Epithelial cell of esophagus (primary cell): ENCODE data around the gene TP53RK.

Experiments
- DNase-seq: peaks from one replicate; pipeline ENCODE4 v3.0.0; 2010; ENCODE audit warnings: low read depth
- H3K4me3 ChIP-seq: 2 replicates; pipeline ENCODE4 v1.5.1; 2011; ENCODE audit warnings: mild to moderate bottlenecking, low read length, control low read depth
- CTCF ChIP-seq: IDR thresholded peaks from 2 replicates; pipeline ENCODE4 v1.5.1; 2011; ENCODE audit warnings: low read depth, mild to moderate bottlenecking, low read length, control low read depth, inconsistent platforms; ENCODE audit not compliant: insufficient read depth; ENCODE audit errors: missing control alignments

The TP53RK gene

DNA sequence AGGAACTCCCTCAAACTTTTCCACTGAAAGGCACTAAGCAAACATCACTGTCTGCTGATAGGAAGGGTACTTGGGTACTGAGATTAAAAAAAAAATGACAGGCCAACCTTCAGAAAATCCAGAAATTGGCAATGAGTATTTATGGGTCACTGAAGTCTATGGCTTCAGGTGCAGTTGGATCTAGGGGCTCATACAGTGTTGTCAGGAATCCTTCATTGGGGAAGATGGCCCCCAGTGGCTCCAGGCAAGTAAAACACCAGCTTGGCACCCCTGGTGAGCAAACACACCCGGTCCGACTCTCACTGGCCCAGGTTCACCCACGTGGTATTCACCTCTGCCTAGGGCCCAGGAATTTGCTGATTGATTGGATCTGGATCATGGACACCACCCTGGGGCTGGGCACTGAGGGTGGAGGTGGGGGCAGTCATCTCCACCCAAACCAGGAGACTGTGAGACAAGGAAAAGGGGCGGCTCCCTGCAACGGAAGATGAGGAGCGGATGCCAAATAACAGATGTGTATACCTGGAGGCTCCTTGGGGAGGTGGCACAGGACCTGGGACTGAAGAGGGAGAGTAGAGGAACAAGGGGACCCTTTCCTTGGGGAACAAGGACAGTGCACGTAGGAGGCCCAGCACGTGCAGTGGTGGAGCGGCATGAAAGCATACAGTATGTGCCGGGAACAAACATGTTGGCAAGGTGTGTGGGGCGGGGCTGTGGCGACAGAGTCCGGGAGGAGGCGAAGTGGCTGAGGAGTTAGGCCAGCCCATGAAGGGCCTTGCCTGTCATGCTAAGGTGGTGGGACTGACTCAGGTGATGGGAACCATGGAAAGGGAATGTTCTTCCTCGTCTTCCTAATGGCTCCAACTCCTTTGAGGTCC, 25.0 kb upstream of the TP53RK start:
- no peak for TF ChIP-seq CTCF

DNA sequence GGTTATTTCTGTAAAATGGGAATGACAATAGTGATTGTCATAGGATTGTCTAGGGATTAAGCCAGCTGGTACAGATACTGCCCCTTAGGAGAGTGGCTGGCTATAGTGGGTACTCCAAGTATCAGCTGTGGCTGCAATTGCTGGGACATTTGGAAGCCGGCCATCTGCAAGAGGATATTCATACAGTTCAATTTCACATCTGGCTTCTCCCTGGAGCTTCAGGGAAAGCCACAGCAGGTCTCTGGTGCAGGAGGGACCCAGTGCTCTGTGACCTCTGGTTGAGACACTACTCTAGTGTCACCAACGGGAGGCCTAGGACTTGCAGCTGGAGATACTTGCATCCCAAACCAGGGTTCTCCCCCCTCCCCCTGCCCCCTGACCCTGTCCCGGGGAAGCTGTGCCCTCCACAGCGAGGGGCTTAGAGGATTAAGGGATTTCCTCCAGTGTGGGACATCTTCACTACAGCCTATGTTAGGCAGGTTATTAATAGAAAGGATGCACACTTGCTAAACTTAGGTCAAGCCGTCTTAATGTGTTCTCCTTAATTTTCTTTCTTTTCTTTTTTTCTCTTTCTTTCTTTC, 22.9 kb upstream of the TP53RK start:
- no peak for TF ChIP-seq CTCF
- no peak overlapping the region for H3K4me3 ChIP-seq
- DNase-seq, result no peak

More for the DNA sequence above, 25.0 kb upstream of the TP53RK start:
- no peak overlapping the region for H3K4me3 ChIP-seq
- no peak for DNase-seq

DNA sequence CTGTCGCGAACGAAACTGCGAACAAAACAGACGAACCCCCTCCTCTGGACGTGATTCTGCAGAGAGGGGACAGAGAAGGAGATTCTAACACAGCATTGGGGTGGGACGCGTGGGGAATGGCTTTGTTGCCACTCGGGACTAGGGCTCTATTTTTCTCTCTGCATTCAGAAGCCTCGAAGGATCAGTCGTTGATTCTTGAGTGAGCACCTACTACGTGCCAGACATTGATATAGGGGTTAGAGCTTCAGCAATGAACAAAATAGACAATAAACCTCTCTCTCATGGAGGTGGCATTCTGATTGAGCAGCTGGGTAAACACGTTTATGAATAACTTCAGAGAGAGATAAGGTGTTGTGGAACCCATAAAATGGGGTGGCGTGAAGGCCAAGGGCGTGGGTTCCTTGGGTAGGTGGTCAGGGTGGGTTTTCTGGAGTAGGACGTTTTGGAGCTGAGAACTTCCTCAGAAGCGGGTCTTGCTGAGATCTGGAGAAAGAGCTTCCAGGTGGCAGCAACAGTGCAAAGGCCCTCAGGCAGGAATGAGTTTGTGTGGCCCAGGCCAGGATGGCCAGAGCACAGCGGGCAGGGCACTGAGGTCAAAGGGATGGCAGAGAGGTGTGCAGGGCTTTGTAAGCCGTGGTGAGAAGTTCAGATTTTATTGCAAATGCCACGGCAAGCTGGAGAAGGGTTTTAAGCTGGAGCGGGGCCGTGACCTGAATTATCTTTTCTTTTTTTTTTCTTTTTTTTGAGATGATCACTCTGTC, 21.1 kb upstream of the TP53RK start:
- peak overlapping the region; percentile 56 for H3K4me3 ChIP-seq
- DNase-seq, result no peak
- TF ChIP-seq CTCF, result no peak

DNA sequence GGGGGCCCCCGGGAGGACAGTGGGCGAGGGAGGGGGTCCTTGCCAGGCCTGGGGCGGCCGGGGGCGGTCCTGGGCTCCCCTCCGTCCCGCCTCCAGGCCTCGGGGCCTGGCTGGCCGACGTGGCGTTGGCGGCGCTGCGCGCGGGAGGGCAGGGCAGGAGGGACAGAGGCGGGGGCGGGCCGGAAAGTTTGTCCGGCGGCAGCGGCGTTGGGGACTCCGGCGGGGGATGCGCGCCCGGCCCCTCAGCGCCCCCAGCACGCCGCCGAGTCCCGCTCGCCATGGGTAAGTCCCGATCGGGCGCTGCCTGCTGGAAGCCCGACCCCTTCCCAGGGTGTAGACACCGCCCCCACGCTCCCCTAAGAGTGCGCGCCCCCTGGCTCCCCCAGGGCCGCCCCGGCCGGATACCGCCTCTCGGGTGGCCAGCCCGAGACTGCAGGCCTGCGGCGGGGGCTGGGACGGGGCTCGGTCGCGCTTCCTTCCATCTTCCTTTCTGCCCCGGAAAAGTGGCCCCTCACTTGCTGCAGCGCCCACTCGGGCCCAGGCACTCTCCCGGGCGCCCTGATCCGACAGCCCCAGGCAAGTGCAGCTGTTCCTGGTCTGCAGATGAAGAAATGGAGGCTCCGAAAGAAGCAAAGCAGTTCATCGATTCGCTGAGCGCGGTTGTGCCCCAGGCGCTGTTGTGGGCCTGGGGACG, 20.4 kb upstream of the TP53RK start, which contains the start of gene SLC2A10:
Gene SLC2A10 (plus strand): TSS at position 191 of the 694 bp plus-strand sequence. CDS start 88 bp downstream, at position 279.
- H3K4me3 ChIP-seq, result peak within 1 kb of the TSS; percentile 56
- no peak for DNase-seq
- TF ChIP-seq CTCF, result no peak

DNA sequence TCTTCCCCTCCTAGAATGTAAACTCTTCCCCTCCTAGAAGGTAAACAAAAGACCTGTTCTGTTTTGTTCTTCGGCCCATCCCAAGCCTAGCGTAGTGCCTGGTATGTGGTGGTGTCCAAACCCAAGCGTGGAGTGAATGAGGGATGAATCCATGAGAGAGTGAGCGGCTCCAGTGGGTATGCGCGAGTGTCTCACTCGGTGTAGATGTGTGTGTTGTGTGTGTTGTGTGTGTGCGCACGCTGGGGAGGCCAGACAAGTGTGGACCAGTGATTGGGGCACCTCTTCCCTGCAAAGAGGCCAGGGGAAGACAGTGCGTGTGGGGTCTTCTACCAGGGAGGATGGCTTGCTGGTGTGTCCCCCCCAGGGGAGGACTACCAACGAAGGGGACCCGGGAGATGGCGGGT, 19.8 kb upstream of the TP53RK start:
- peak overlapping the region; percentile 56 for H3K4me3 ChIP-seq
- TF ChIP-seq CTCF, result no peak

GRCh38 chr20:46708172-46708860, 19.1 kb upstream of the TP53RK start:
- DNase-seq, result peak; percentile 67
- peak; percentile 67 for TF ChIP-seq CTCF
- H3K4me3 ChIP-seq, result peak overlapping the region; percentile 56

More for the DNA sequence above, 19.8 kb upstream of the TP53RK start:
- DNase-seq, result peak; percentile 45
